ENCODE results near the gene PRKN. TPM values are rescaled to one million over a fixed set of nuclear protein-coding genes. Genes with fewer than 3 reads are reported as not detected.

The PRKN gene
- total and polyA plus RNA-seq, 2 donors (not counting 3 experiments of a cell fraction or from before 2014, with no cell fraction given): 0.06 TPM; not detected in 1

DNA sequence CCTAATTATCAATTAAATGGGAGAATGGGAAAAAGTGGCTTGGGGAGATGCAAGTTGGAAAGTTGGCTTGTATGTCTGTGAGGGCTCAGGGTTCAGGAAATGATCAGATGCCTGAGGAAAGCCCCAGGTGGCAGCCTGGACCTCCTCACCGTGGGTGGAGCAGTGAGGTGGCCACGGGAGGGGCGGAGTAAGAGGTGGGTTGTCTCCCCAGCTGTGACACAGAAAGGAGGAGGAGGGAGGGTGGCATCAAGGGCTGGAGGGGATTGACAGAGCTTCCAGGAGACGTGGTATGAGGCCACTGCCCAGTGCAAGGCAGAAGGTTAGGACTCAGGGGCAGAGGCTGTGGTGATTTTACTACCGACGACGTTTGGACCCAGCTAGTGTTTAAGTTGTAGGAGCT lies 672.2 kb downstream of the PRKN start:
- TF ChIP-seq POLR2A (IDR thresholded peaks at IDR 0.05; ENCODE audit: low read depth, low read length) (no peak), FOS (IDR thresholded peaks at IDR 0.05; ENCODE audit: borderline replicate concordance, insufficient read depth, low read length) (no peak), MAX (IDR thresholded peaks at IDR 0.05; ENCODE audit: insufficient read depth, insufficient read length) (no peak), EZH2 (IDR thresholded peaks at IDR 0.05; ENCODE audit: borderline replicate concordance, low read depth, low read length, severe bottlenecking) (no peak), MYC (IDR thresholded peaks at IDR 0.05; ENCODE audit: low read depth, low read length) (no peak), POLR2AphosphoS5 (IDR thresholded peaks at IDR 0.05; ENCODE audit: insufficient read depth, low read depth, low read length) (no peak)
- TF ChIP-seq, protein P1, sequence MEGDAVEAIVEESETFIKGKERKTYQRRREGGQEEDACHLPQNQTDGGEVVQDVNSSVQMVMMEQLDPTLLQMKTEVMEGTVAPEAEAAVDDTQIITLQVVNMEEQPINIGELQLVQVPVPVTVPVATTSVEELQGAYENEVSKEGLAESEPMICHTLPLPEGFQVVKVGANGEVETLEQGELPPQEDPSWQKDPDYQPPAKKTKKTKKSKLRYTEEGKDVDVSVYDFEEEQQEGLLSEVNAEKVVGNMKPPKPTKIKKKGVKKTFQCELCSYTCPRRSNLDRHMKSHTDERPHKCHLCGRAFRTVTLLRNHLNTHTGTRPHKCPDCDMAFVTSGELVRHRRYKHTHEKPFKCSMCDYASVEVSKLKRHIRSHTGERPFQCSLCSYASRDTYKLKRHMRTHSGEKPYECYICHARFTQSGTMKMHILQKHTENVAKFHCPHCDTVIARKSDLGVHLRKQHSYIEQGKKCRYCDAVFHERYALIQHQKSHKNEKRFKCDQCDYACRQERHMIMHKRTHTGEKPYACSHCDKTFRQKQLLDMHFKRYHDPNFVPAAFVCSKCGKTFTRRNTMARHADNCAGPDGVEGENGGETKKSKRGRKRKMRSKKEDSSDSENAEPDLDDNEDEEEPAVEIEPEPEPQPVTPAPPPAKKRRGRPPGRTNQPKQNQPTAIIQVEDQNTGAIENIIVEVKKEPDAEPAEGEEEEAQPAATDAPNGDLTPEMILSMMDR (IDR thresholded peaks at IDR 0.05; ENCODE audit: extremely low read depth in 1 of 2, insufficient read depth in 1 of 2, low read depth in 1 of 2, low read length in 2 of 2): no peak
- Histone ChIP-seq H3K36me3 (ENCODE audit: control insufficient read depth in 2 of 2, extremely low read depth in 1 of 2, insufficient read depth in 2 of 2, low read length in 2 of 2) (no peaks in the 10 kb centered on the region), H3K79me2 (ENCODE audit: control insufficient read depth, insufficient read depth, low read length) (no peaks in the 10 kb centered on the region), H3K27me3 (ENCODE audit: control insufficient read depth in 2 of 2, insufficient read depth in 2 of 2, low read length in 2 of 2) (no peaks in the 10 kb centered on the region), H3K4me1 (ENCODE audit: control insufficient read depth, extremely low read depth, insufficient read depth, low read length) (no peaks in the 10 kb centered on the region), H3K9ac (replicated peaks; ENCODE audit: extremely low read depth, insufficient read depth, low read length) (no peak overlapping the region), H2AFZ (ENCODE audit: low read depth, low read length) (no peak overlapping the region), H3K27ac (ENCODE audit: insufficient read depth, low read depth, low read length) (no peak overlapping the region), H4K20me1 (replicated peaks; ENCODE audit: control insufficient read depth, extremely low read depth, insufficient read depth, low read length) (no peaks in the 10 kb centered on the region), H3K9me1 (replicated peaks; ENCODE audit: control insufficient read depth, extremely low read depth, insufficient read depth, low read length) (no peaks in the 10 kb centered on the region), H3K4me2 (ENCODE audit: insufficient read depth, low read length) (no peak overlapping the region), H3K9me3 (replicated peaks; ENCODE audit: control insufficient read depth, insufficient read depth, low read length) (no peaks in the 10 kb centered on the region), H3K4me3 (replicated peaks in 1 of 3; ENCODE audit: insufficient read depth in 1 of 3, low read depth in 1 of 3, low read length in 3 of 3) (no peak overlapping the region)
- dilution Hi-C loops (cut with MboI; ENCODE audit: extremely low pct_ligation_motif_present, low sequenced_read_pairs): no loop called here
- intact Hi-C loops (cut with micrococcal nuclease): no loop called here
- ChIA-PET CTCF (no interaction called here), POLR2A (no interaction called here)
- FAIRE-seq (no peak), DNase-seq (ENCODE audit: low read depth, low spot score) (no peak)
- BruUV-seq (replicated peaks): no TSS peak

All from endothelial cell of umbilical vein (primary cell).